K562 (cell line): ENCODE measurements around the gene SOX12. TPM values are rescaled to one million over a fixed set of nuclear protein-coding genes. Genes with fewer than 3 reads are reported as not detected.
A peak's percentile ranks its signal among the peaks of the same experiment; 100 is the strongest.

Experiments used
- CBX5 ChIP-seq: IDR thresholded peaks from 2 replicates; pipeline ENCODE4 v1.6.1; 2014; ENCODE audit warnings: low read depth, borderline replicate concordance
- LEF1 ChIP-seq: fragments of 450-650 bp; IDR thresholded peaks from 2 replicates; pipeline ENCODE4 v1.6.1; 2016; ENCODE audit warnings: mild to moderate bottlenecking
- MAFF ChIP-seq: IDR thresholded peaks from 2 replicates; pipeline ENCODE4 v1.6.1; 2012; ENCODE audit warnings: low read length, improper control_type of control experiment
- MAFG ChIP-seq: fragments of 450-650 bp; conservative IDR thresholded peaks from 2 replicates; pipeline ENCODE4 v1.6.1; 2016; ENCODE audit warnings: missing genetic modification characterization, missing compliant biosample characterization
- MAZ ChIP-seq, 2 experiments: fragments of 450-650 bp in 1 of 2; sonication (generic) in 1 of 2; formaldehyde crosslinking; IDR thresholded peaks in 1 of 2; conservative IDR thresholded peaks in 1 of 2; 2 replicates each; pipeline versions ENCODE4 v1.4.0 to v1.5.0; 2020; ENCODE audit warnings: mild to moderate bottlenecking in 1 of 2, missing genetic modification reagents in 1 of 2
- MXI1 ChIP-seq: IDR thresholded peaks from 2 replicates; pipeline ENCODE4 v1.6.1; 2011; ENCODE audit warnings: low read depth, mild to moderate bottlenecking, improper control_type of control experiment, low read length
- RBFOX2 ChIP-seq: fragments of 200-400 bp; formaldehyde crosslinking; IDR thresholded peaks from 2 replicates; pipeline ENCODE4 v1.6.1; 2017; ENCODE audit warnings: low read depth, mild to moderate bottlenecking, low read length, moderate library complexity
- SETDB1 ChIP-seq: IDR thresholded peaks from one replicate; pipeline ENCODE4 v1.6.1; 2012; ENCODE audit warnings: low read length, control low read depth, inconsistent platforms
- SMAD3 ChIP-seq: fragments of 450-650 bp; formaldehyde crosslinking; conservative IDR thresholded peaks from 2 replicates; pipeline ENCODE4 v1.4.0; 2020; ENCODE audit warnings: mild to moderate bottlenecking
- TFAM ChIP-seq: fragments of 250-450 bp; sonication (Bioruptor Pico); conservative IDR thresholded peaks from 2 replicates; pipeline ENCODE4 v1.5.0; 2021; ENCODE audit warnings: mild to moderate bottlenecking, moderate library complexity
- ZFPM2 ChIP-seq: fragments of 250-450 bp; sonication (Bioruptor Pico); IDR thresholded peaks from 2 replicates; pipeline ENCODE4 v1.5.1; 2022; ENCODE audit warnings: mild to moderate bottlenecking
- ZNF224 ChIP-seq: sonication (generic); formaldehyde crosslinking; IDR thresholded peaks from 2 replicates; pipeline ENCODE4 v1.8.0; 2022; ENCODE audit warnings: mild to moderate bottlenecking, missing genetic modification reagents
- ZNF354B ChIP-seq: fragments of 250-450 bp; sonication (Bioruptor Pico); IDR thresholded peaks from 2 replicates; pipeline ENCODE4 v1.4.0; 2020
- ZNF507 ChIP-seq: conservative IDR thresholded peaks from 2 replicates; pipeline ENCODE4 v1.6.1; 2017; ENCODE audit warnings: missing genetic modification characterization, missing compliant biosample characterization
- ZNF586 ChIP-seq: fragments of 450-650 bp; formaldehyde crosslinking; conservative IDR thresholded peaks from 2 replicates; pipeline ENCODE4 v1.4.0; 2020; ENCODE audit warnings: mild to moderate bottlenecking, moderate library complexity
- polyA plus RNA-seq, 8 experiments: library from polyadenylated mRNA; depleted of rRNA in 4 of 8; stranded (reverse) in 5 of 8; unstranded in 3 of 8; fragments of >200 nt; fragmentation: Nextera tagmentation in 2 of 8; fragmentation: Illumina TruSeq in 1 of 8; extraction: Ambion mirVana in 2 of 8; extraction: Trizol in 1 of 8; gene quantifications; 2 replicates each; pipeline versions ENCODE4 v1.2.1 to v1.2.3, GENCODE V29; 2011 to 2014; ENCODE audit warnings: inconsistent platforms in 1 of 8, missing spikeins in 1 of 8
- total RNA-seq, 7 experiments: library from RNA; depleted of rRNA in 6 of 7; stranded (reverse); fragments of >200 nt in 6 of 7; fragmentation: Illumina TruSeq in 2 of 7; extraction: Trizol in 2 of 7; gene quantifications; 2 replicates each; pipeline versions ENCODE4 v1.2.1 to v1.2.3, GENCODE V29; 2011 to 2021; ENCODE audit warnings: low replicate concordance in 1 of 7
- TF ChIP-seq, protein P1 (sequence below): fragments of 450-650 bp; conservative IDR thresholded peaks from 2 replicates; pipeline ENCODE4 v1.6.1; 2016; ENCODE audit warnings: missing genetic modification characterization, low read depth, mild to moderate bottlenecking, control low read depth, missing compliant biosample characterization
- TF ChIP-seq, protein P2 (sequence below): sonication (generic); formaldehyde crosslinking; IDR thresholded peaks from 2 replicates; pipeline ENCODE4 v1.8.1; 2023; ENCODE audit warnings: mild to moderate bottlenecking, missing genetic modification reagents
- TF ChIP-seq, protein P3 (sequence below), 2 experiments: fragments of 200-800 bp in 1 of 2; sonication (Bioruptor generic) in 1 of 2; sonication (generic) in 1 of 2; formaldehyde crosslinking in 1 of 2; IDR thresholded peaks in 1 of 2; conservative IDR thresholded peaks in 1 of 2; 2 replicates each; pipeline versions ENCODE4 v1.5.0 to v1.6.1; 2016 to 2020; ENCODE audit warnings: missing compliant biosample characterization in 1 of 2, missing genetic modification characterization in 1 of 2, missing genetic modification reagents in 1 of 2
- TF ChIP-seq, protein P4 (sequence below): fragments of 450-650 bp; IDR thresholded peaks from 2 replicates; pipeline ENCODE4 v1.6.1; 2014; ENCODE audit warnings: low read depth, mild to moderate bottlenecking, moderate library complexity, borderline replicate concordance
- TF ChIP-seq, protein P5 (sequence below): fragments of 450-650 bp; formaldehyde crosslinking; IDR thresholded peaks from 2 replicates; pipeline ENCODE4 v1.4.0; 2020; ENCODE audit warnings: mild to moderate bottlenecking, moderate library complexity

The SOX12 gene
- total and polyA plus RNA-seq, 9 of the 15 experiments (the other 6 are each of a cell fraction or from before 2014, with no cell fraction given), result 0.42 to 26.3 (median 2.6) TPM

DNA sequence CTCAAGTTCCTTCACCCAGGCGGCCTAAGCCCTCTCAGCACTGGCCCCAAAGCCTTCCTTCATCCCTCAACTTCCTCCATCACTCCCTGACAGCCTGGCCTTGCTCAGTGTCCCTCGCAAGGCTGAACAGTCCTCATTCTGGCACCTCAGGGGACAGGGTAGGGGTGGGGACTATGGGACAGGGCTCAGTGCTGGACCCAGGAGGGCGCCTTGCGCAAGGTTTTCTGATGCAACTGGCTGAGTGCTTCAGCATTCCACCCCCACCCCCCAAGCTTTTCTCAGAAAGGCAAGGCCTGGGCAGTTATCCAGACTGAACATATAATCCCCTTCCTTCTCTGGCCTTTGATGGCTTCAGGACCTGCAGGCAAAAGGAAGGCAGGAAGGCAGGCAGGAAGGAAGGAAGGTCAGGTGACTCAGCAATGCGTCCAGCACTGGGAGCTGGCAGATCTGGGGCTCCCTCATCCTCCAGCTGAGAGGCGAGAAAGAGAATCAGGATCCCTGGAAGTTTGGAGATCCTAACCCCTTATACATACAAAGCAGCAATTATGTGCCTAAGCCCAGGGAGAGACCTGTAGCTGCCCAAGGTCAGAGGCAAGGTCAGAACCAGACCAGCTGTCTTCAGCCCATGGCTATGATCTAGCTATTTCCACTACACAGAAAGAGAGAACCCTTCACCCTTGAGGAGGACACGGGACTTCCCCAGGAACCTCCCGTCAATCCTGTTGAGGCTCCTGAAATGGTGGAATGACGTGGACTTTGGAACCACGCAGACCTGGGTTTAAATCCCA, 46.6 kb downstream of the SOX12 start (continued):
- TF ChIP-seq, protein P1, sequence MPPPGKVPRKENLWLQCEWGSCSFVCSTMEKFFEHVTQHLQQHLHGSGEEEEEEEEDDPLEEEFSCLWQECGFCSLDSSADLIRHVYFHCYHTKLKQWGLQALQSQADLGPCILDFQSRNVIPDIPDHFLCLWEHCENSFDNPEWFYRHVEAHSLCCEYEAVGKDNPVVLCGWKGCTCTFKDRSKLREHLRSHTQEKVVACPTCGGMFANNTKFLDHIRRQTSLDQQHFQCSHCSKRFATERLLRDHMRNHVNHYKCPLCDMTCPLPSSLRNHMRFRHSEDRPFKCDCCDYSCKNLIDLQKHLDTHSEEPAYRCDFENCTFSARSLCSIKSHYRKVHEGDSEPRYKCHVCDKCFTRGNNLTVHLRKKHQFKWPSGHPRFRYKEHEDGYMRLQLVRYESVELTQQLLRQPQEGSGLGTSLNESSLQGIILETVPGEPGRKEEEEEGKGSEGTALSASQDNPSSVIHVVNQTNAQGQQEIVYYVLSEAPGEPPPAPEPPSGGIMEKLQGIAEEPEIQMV, result peak; percentile 66
- TF ChIP-seq ZNF586 (CRISPR knock-in tag) (no peak), ZNF224 (CRISPR knock-in tag) (no peak), MAZ (CRISPR knock-in tag; conservative IDR thresholded peaks at IDR 0.05 in 1 of 2, IDR thresholded peaks at IDR 0.05 in 1 of 2) (peak; percentile 80 to 94), ZNF354B (CRISPR knock-in tag) (0 out of 2 replicates have a peak, but pooled peaks have one; percentile 34), SMAD3 (CRISPR knock-in tag) (peak; percentile 53), ZFPM2 (CRISPR knock-in tag) (no peak), ZNF507 (tag) (no peak), SETDB1 (no peak), RBFOX2 (peak; percentile 83), LEF1 (peak; percentile 90), CBX5 (no peak), MAFF (peak; percentile 72; the same call in 1 of the 2 replicates), TFAM (no peak), MXI1 (no peak), MAFG (tag) (peak; percentile 88)
- TF ChIP-seq, protein P2, sequence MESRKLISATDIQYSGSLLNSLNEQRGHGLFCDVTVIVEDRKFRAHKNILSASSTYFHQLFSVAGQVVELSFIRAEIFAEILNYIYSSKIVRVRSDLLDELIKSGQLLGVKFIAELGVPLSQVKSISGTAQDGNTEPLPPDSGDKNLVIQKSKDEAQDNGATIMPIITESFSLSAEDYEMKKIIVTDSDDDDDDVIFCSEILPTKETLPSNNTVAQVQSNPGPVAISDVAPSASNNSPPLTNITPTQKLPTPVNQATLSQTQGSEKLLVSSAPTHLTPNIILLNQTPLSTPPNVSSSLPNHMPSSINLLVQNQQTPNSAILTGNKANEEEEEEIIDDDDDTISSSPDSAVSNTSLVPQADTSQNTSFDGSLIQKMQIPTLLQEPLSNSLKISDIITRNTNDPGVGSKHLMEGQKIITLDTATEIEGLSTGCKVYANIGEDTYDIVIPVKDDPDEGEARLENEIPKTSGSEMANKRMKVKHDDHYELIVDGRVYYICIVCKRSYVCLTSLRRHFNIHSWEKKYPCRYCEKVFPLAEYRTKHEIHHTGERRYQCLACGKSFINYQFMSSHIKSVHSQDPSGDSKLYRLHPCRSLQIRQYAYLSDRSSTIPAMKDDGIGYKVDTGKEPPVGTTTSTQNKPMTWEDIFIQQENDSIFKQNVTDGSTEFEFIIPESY (CRISPR knock-in tag), result 0 out of 2 replicates have a peak, but pooled peaks have one; percentile 21
- TF ChIP-seq, protein P3, sequence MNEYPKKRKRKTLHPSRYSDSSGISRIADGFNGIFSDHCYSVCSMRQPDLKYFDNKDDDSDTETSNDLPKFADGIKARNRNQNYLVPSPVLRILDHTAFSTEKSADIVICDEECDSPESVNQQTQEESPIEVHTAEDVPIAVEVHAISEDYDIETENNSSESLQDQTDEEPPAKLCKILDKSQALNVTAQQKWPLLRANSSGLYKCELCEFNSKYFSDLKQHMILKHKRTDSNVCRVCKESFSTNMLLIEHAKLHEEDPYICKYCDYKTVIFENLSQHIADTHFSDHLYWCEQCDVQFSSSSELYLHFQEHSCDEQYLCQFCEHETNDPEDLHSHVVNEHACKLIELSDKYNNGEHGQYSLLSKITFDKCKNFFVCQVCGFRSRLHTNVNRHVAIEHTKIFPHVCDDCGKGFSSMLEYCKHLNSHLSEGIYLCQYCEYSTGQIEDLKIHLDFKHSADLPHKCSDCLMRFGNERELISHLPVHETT (CRISPR knock-in tag; conservative IDR thresholded peaks at IDR 0.05 in 1 of 2, IDR thresholded peaks at IDR 0.05 in 1 of 2), result peak in 1 of 2 experiments; percentile 46; a peak in 1 of 4 replicates
- TF ChIP-seq, protein P4, sequence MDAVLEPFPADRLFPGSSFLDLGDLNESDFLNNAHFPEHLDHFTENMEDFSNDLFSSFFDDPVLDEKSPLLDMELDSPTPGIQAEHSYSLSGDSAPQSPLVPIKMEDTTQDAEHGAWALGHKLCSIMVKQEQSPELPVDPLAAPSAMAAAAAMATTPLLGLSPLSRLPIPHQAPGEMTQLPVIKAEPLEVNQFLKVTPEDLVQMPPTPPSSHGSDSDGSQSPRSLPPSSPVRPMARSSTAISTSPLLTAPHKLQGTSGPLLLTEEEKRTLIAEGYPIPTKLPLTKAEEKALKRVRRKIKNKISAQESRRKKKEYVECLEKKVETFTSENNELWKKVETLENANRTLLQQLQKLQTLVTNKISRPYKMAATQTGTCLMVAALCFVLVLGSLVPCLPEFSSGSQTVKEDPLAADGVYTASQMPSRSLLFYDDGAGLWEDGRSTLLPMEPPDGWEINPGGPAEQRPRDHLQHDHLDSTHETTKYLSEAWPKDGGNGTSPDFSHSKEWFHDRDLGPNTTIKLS, result peak; percentile 55; the same call in 1 of the 2 replicates
- TF ChIP-seq, protein P5, sequence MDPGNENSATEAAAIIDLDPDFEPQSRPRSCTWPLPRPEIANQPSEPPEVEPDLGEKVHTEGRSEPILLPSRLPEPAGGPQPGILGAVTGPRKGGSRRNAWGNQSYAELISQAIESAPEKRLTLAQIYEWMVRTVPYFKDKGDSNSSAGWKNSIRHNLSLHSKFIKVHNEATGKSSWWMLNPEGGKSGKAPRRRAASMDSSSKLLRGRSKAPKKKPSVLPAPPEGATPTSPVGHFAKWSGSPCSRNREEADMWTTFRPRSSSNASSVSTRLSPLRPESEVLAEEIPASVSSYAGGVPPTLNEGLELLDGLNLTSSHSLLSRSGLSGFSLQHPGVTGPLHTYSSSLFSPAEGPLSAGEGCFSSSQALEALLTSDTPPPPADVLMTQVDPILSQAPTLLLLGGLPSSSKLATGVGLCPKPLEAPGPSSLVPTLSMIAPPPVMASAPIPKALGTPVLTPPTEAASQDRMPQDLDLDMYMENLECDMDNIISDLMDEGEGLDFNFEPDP (CRISPR knock-in tag), result no peak
